Caki2 (cell line): ENCODE data around the gene SPPL2B. TPM values are rescaled to one million over a fixed set of nuclear protein-coding genes. Genes with fewer than 3 reads are reported as not detected.

Experiments used
- DNase-seq: peaks from one replicate; pipeline ENCODE4 v3.0.0-alpha.2; 2015; ENCODE audit warnings: low read depth
- in situ Hi-C: cut with HindIII; loops from 2 replicates; pipeline ENCODE4 v1.10.0; 2016; ENCODE audit warnings: low sequenced_read_pairs, low pct_unique_long_range_greater_than_20kb, mixed read lengths
- total RNA-seq: library from RNA; depleted of rRNA; stranded (reverse); fragments of >200 nt; shearing (Covaris generic); gene quantifications from 2 replicates; pipeline ENCODE4 v1.2.3, GENCODE V29; 2014; ENCODE audit warnings: low replicate concordance

Gene SPPL2B
- total RNA-seq, 1 experiment from 2014 or later: 20.6 TPM

GRCh38 chr19:2333027-2333806 is 4.7 kb downstream of the SPPL2B start:
- in situ Hi-C loops: no loop called here
- no peak for DNase-seq

- in situ Hi-C loops: no loop called here
- no peak for DNase-seq
Observed at GRCh38 chr19:2333807-2334211, 5.3 kb downstream of the SPPL2B start.

GRCh38 chr19:2334426-2334825 is 5.9 kb downstream of the SPPL2B start:
- in situ Hi-C loops: no loop called here
- no peak for DNase-seq

GRCh38 chr19:2334986-2335846 is 6.7 kb downstream of the SPPL2B start:
- DNase-seq: no peak
- in situ Hi-C loops: no loop called here

- no peak for DNase-seq
- in situ Hi-C loops: no loop called here
Observed at GRCh38 chr19:2335848-2336247, 7.4 kb downstream of the SPPL2B start.

- in situ Hi-C loops: no loop called here
- DNase-seq: no peak
Observed at GRCh38 chr19:2336528-2337328, 8.2 kb downstream of the SPPL2B start.

GRCh38 chr19:2337329-2337707 is 8.8 kb downstream of the SPPL2B start:
- peak; percentile 18 for DNase-seq
- in situ Hi-C loops: no loop called here

GRCh38 chr19:2338055-2338615 is 9.7 kb downstream of the SPPL2B start:
- in situ Hi-C loops: no loop called here
- DNase-seq: no peak

GRCh38 chr19:2338751-2339643 is 10.5 kb downstream of the SPPL2B start:
- in situ Hi-C loops: no loop called here
- DNase-seq: no peak

GRCh38 chr19:2339644-2340310 is 11.3 kb downstream of the SPPL2B start:
- no peak for DNase-seq
- in situ Hi-C loops: no loop called here

GRCh38 chr19:2340496-2341243 is 12.2 kb downstream of the SPPL2B start:
- in situ Hi-C loops: no loop called here

GRCh38 chr19:2341244-2341751 is 12.8 kb downstream of the SPPL2B start:
- in situ Hi-C loops: no loop called here
- no peak for DNase-seq

More at GRCh38 chr19:2340496-2341243, 12.2 kb downstream of the SPPL2B start:
- DNase-seq: no peak

GRCh38 chr19:2341982-2342381 is 13.5 kb downstream of the SPPL2B start:
- in situ Hi-C loops: no loop called here
- no peak for DNase-seq

- no peak for DNase-seq
- in situ Hi-C loops: no loop called here
Observed at GRCh38 chr19:2342656-2343288, 14.3 kb downstream of the SPPL2B start.

- in situ Hi-C loops: no loop called here
- no peak for DNase-seq
Observed at GRCh38 chr19:2343289-2343982, 15.0 kb downstream of the SPPL2B start.
